Astrocyte (in vitro differentiated cells and primary cell): ENCODE measurements around the gene GADD45B. TPM values are rescaled to one million over a fixed set of nuclear protein-coding genes. Genes with fewer than 3 reads are reported as not detected.

Source experiments
- DNase-seq: peaks from one replicate; pipeline ENCODE4 v3.0.0-alpha.2; 2010; ENCODE audit warnings: low read depth
- FAIRE-seq: peaks from 2 replicates; lab custom pipeline; 2011; peaks lifted over from hg19 to GRCh38; lab: Jason Lieb, UNC
- H2AFZ ChIP-seq: 2 replicates; pipeline ENCODE4 v1.6.0; 2012; ENCODE audit warnings: low read depth, low read length, inconsistent platforms
- H3K27ac ChIP-seq: 2 replicates; pipeline ENCODE4 v1.5.1; 2011; ENCODE audit warnings: low read depth, low read length, inconsistent platforms
- H3K27me3 ChIP-seq: 2 replicates; pipeline ENCODE4 v1.6.0; 2011; ENCODE audit warnings: low read length, inconsistent platforms; ENCODE audit not compliant: insufficient read depth
- H3K36me3 ChIP-seq: 2 replicates; pipeline ENCODE4 v1.5.1; 2011; ENCODE audit warnings: low read length, inconsistent platforms; ENCODE audit not compliant: insufficient read depth
- H3K4me1 ChIP-seq: 2 replicates; pipeline ENCODE4 v1.5.1; 2011; ENCODE audit warnings: low read length, inconsistent platforms; ENCODE audit not compliant: insufficient read depth
- H3K4me2 ChIP-seq: 2 replicates; pipeline ENCODE4 v1.6.0; 2012; ENCODE audit warnings: low read length, inconsistent platforms
- H3K4me3 ChIP-seq: 2 replicates; pipeline ENCODE4 v1.5.1; 2011; ENCODE audit warnings: low read depth, mild to moderate bottlenecking, low read length, inconsistent platforms; ENCODE audit not compliant: insufficient read depth
- H3K79me2 ChIP-seq: 2 replicates; pipeline ENCODE4 v1.6.0; 2012; ENCODE audit warnings: mild to moderate bottlenecking, low read length, inconsistent platforms; ENCODE audit not compliant: insufficient read depth
- H3K9ac ChIP-seq: 2 replicates; pipeline ENCODE4 v1.6.0; 2012; ENCODE audit warnings: mild to moderate bottlenecking, low read length, inconsistent platforms
- H3K9me3 ChIP-seq: 2 replicates; pipeline ENCODE4 v1.5.1; 2012; ENCODE audit warnings: low read depth, mild to moderate bottlenecking, low read length, inconsistent platforms; ENCODE audit not compliant: insufficient read depth
- H4K20me1 ChIP-seq: 2 replicates; pipeline ENCODE4 v1.6.0; 2012; ENCODE audit warnings: low read length, inconsistent platforms; ENCODE audit not compliant: insufficient read depth
- H3K27ac Mint-ChIP-seq: one replicate; pipeline ENCODE4 v1.8.0; 2021; ENCODE audit warnings: mild to moderate bottlenecking, mixed read lengths; ENCODE audit not compliant: unreplicated experiment
- H3K27me3 Mint-ChIP-seq: one replicate; pipeline ENCODE4 v1.8.0; 2021; ENCODE audit warnings: low read depth, mixed read lengths; ENCODE audit not compliant: unreplicated experiment
- H3K36me3 Mint-ChIP-seq: one replicate; pipeline ENCODE4 v1.8.0; 2021; ENCODE audit warnings: low read depth, mixed read lengths; ENCODE audit not compliant: unreplicated experiment
- H3K4me1 Mint-ChIP-seq: one replicate; pipeline ENCODE4 v1.8.0; 2021; ENCODE audit warnings: low read depth, mixed read lengths; ENCODE audit not compliant: unreplicated experiment
- H3K4me3 Mint-ChIP-seq: one replicate; pipeline ENCODE4 v1.8.0; 2021; ENCODE audit warnings: mild to moderate bottlenecking, moderate library complexity, mixed read lengths; ENCODE audit not compliant: unreplicated experiment
- H3K9me3 Mint-ChIP-seq: one replicate; pipeline ENCODE4 v1.8.0; 2021; ENCODE audit warnings: mild to moderate bottlenecking, mixed read lengths; ENCODE audit not compliant: unreplicated experiment
- EZH2 ChIP-seq: IDR thresholded peaks from 2 replicates; pipeline ENCODE4 v1.6.1; 2012; ENCODE audit warnings: mild to moderate bottlenecking, low read length, inconsistent platforms; ENCODE audit not compliant: insufficient read depth
- total RNA-seq: library from RNA; stranded (reverse); gene quantifications from 2 replicates; pipeline ENCODE4 v1.2.1, GENCODE V29; 2021
- TF ChIP-seq, protein P1 (sequence below): IDR thresholded peaks from 2 replicates; pipeline ENCODE4 v1.5.1; 2011; ENCODE audit warnings: low read depth, mild to moderate bottlenecking, inconsistent platforms, low read length, moderate library complexity; ENCODE audit not compliant: insufficient read depth

The GADD45B gene
- total RNA-seq, 1 donor from 2014 or later: 161 TPM

DNA sequence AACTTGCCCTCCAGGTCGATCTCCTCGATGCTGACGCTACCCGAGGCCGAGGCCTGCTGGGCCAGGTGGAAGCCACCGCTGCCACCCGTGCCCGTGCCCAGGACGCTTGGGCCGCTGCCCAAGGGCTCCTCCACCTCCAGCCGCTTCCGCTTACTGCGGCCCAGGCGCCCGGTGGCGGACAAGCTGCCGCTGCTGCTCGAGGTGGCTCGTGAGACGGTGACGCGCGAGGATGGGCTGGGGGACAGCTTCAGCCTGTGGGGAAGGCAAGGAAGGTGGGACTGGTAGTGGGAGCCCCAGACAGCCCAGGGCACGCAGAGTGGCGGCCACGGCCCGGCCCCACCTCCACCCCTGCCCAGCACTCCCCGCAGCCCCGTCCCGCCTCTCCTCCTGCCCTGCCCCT, 42.1 kb upstream of the GADD45B start:
- Histone ChIP-seq H3K36me3 (peaks cover 5% of the 10 kb centered on the region), H3K4me2 (no peak overlapping the region), H2AFZ (no peak overlapping the region), H3K27ac (no peak overlapping the region), H3K79me2 (peaks cover 17% of the 10 kb centered on the region), H3K27me3 (no peaks in the 10 kb centered on the region), H3K4me3 (no peak overlapping the region), H3K9ac (no peak overlapping the region), H3K9me3 (no peaks in the 10 kb centered on the region), H3K4me1 (no peaks in the 10 kb centered on the region), H4K20me1 (peaks cover 16% of the 10 kb centered on the region)
- Mint-ChIP-seq H3K4me3 (no peak overlapping the region), H3K36me3 (peaks cover 4% of the 10 kb centered on the region), H3K27me3 (no peaks in the 10 kb centered on the region), H3K4me1 (no peaks in the 10 kb centered on the region), H3K9me3 (no peaks in the 10 kb centered on the region), H3K27ac (no peak overlapping the region)
- FAIRE-seq (no peak), DNase-seq (no peak)
- TF ChIP-seq, protein P1, sequence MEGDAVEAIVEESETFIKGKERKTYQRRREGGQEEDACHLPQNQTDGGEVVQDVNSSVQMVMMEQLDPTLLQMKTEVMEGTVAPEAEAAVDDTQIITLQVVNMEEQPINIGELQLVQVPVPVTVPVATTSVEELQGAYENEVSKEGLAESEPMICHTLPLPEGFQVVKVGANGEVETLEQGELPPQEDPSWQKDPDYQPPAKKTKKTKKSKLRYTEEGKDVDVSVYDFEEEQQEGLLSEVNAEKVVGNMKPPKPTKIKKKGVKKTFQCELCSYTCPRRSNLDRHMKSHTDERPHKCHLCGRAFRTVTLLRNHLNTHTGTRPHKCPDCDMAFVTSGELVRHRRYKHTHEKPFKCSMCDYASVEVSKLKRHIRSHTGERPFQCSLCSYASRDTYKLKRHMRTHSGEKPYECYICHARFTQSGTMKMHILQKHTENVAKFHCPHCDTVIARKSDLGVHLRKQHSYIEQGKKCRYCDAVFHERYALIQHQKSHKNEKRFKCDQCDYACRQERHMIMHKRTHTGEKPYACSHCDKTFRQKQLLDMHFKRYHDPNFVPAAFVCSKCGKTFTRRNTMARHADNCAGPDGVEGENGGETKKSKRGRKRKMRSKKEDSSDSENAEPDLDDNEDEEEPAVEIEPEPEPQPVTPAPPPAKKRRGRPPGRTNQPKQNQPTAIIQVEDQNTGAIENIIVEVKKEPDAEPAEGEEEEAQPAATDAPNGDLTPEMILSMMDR: no peak
- no peak for TF ChIP-seq EZH2

DNA sequence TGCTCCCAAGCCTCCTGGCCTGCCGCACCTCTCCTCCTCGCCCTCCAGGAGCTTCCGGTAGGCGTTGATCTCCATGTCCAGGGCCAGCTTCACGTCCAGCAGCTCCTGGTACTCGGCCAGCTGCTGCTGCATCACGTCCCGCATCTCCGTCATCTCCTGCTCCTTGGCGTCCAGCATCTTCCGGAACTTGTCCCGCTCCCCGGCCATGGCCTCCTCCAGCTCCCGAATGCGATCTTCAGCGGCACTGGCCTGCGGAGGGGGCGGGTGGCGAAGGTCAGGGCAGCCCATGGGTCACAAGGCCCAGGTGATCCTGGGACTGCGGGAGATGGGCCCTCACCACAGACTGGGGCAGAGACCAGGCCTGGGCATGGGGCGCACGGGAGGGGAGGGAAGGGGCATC, 41.7 kb upstream of the GADD45B start:
- H3K27me3 Mint-ChIP-seq: no peaks in the 10 kb centered on the region
- H2AFZ ChIP-seq: no peak overlapping the region
- FAIRE-seq: no peak
- H3K79me2 ChIP-seq: peaks cover 21% of the 10 kb centered on the region
- no peak overlapping the region for H3K9ac ChIP-seq
- no peak overlapping the region for H3K27ac Mint-ChIP-seq
- no peaks in the 10 kb centered on the region for H3K4me1 ChIP-seq
- peaks cover 18% of the 10 kb centered on the region for H4K20me1 ChIP-seq
- DNase-seq: no peak
- H3K36me3 Mint-ChIP-seq: peaks cover 4% of the 10 kb centered on the region
- no peak overlapping the region for H3K4me3 Mint-ChIP-seq
- H3K9me3 Mint-ChIP-seq: no peaks in the 10 kb centered on the region
- no peaks in the 10 kb centered on the region for H3K9me3 ChIP-seq
- no peaks in the 10 kb centered on the region for H3K27me3 ChIP-seq
- H3K4me3 ChIP-seq: no peak overlapping the region
- no peak overlapping the region for H3K4me2 ChIP-seq
- TF ChIP-seq, protein P1: no peak
- no peak for TF ChIP-seq EZH2
- no peak overlapping the region for H3K27ac ChIP-seq
- peaks cover 5% of the 10 kb centered on the region for H3K36me3 ChIP-seq
- no peaks in the 10 kb centered on the region for H3K4me1 Mint-ChIP-seq

DNA sequence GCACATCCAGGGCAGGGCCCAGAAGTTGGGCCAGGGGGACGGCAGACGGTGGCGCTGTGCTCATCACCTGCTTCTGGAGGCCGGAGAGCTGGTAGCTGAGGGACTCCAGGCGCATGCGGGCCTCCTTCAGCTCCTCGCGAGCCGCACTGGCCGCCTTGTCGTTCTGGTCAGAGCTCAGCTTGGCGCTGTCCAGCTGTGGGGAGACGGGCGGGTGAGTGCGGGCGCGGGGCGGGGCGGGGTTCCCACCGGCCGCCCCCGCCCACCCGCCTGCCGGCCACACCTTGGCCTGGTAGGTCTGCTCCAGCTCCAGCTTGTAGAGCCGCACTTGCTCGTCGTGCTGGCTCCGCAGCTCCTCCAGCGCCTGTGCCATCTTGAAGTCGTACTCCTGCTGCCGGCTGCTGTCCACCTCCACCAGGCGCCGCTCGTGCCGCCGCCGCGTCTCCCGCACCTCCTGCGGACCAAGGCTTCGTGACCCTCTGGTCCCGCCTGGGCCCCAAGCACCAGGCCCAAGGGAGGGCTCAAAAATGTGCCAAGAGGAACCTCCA, 41.1 kb upstream of the GADD45B start:
- Histone ChIP-seq H3K36me3 (peaks cover 3% of the 10 kb centered on the region), H3K4me1 (no peaks in the 10 kb centered on the region), H4K20me1 (peaks cover 20% of the 10 kb centered on the region), H3K9ac (no peak overlapping the region), H3K4me3 (no peak overlapping the region), H3K79me2 (peaks cover 24% of the 10 kb centered on the region), H3K4me2 (no peak overlapping the region), H3K9me3 (no peaks in the 10 kb centered on the region), H3K27ac (no peak overlapping the region), H2AFZ (no peak overlapping the region), H3K27me3 (no peaks in the 10 kb centered on the region)
- no peaks in the 10 kb centered on the region for H3K4me1 Mint-ChIP-seq
- FAIRE-seq: no peak
- H3K4me3 Mint-ChIP-seq: no peak overlapping the region
- DNase-seq: no peak
- no peak overlapping the region for H3K27ac Mint-ChIP-seq
- no peaks in the 10 kb centered on the region for H3K9me3 Mint-ChIP-seq
- peaks cover 3% of the 10 kb centered on the region for H3K36me3 Mint-ChIP-seq
- no peaks in the 10 kb centered on the region for H3K27me3 Mint-ChIP-seq
- TF ChIP-seq EZH2: no peak
